Testis (tissue), 3 donors: Measurements from ENCODE around the gene COX15. TPM values are rescaled to one million over a fixed set of nuclear protein-coding genes. Genes with fewer than 3 reads are reported as not detected.
"Not testable (repeated sequence)": the region's sequence is repeated elsewhere in the genome, so short reads cannot be mapped to it uniquely, and the experiment has no call there.

Source experiments
- DNase-seq: peaks from one replicate; pipeline ENCODE4 v3.0.0-alpha.2; 2019
- H3K27ac ChIP-seq, 2 donors: fragments of 200-600 bp; sonication (generic); one replicate each; pipeline ENCODE4 v1.5.1; 2019
- H3K27me3 ChIP-seq: fragments of 200-600 bp; sonication (generic); one replicate; pipeline ENCODE4 v1.5.1; 2019
- H3K36me3 ChIP-seq: fragments of 200-600 bp; sonication (generic); one replicate; pipeline ENCODE4 v1.5.1; 2017; ENCODE audit warnings: low read depth; ENCODE audit errors: missing control alignments
- H3K4me1 ChIP-seq: fragments of 200-600 bp; sonication (generic); one replicate; pipeline ENCODE4 v1.5.1; 2019
- H3K4me3 ChIP-seq, 2 donors: fragments of 200-600 bp; sonication (generic); one replicate each; pipeline ENCODE4 v1.5.1; 2017 to 2019
- H3K9me3 ChIP-seq: fragments of 200-600 bp; sonication (generic); one replicate; pipeline ENCODE4 v1.5.1; 2017
- CTCF ChIP-seq, 3 experiments: fragments of 450-650 bp in 2 of 3; fragments of 200-600 bp in 1 of 3; sonication (generic) in 1 of 3; IDR thresholded peaks; one replicate each; pipeline ENCODE4 v1.5.1; 2016 to 2019; ENCODE audit warnings: antibody characterized with exemption in 3 of 3, mild to moderate bottlenecking in 2 of 3, moderate library complexity in 1 of 3
- POLR2A ChIP-seq: fragments of 450-650 bp; IDR thresholded peaks from one replicate; pipeline ENCODE4 v1.6.1; 2017; ENCODE audit warnings: antibody characterized with exemption, mild to moderate bottlenecking, moderate library complexity
- WGBS, 2 donors: methylation state at CpG; one replicate each; pipeline ENCODE4 v1.1.5; 2018; 5-methylcytosine and 5-hydroxymethylcytosine counted together
- intact Hi-C: fragments of 100-400 bp; cut with DNase I; formaldehyde crosslinking; loops from one replicate; pipeline ENCODE4 v1.15.1; 2023; ENCODE audit warnings: low total_unique reads
- polyA plus RNA-seq: library from polyadenylated mRNA; stranded (reverse); fragments of 350-450 nt; fragmentation: Illumina TruSeq; extraction: RNeasy Lipid Tissue Mini Kit (QIAGEN cat#74804); gene quantifications from one replicate; pipeline ENCODE4 v1.2.3, GENCODE V29; 2014; ENCODE audit warnings: low read depth, low replicate concordance; ENCODE audit not compliant: insufficient read depth
- total RNA-seq, 2 donors: library from RNA; depleted of rRNA; stranded (reverse); fragments of >200 nt; gene quantifications; one replicate each; pipeline ENCODE4 v1.2.3, GENCODE V29; 2016

The COX15 gene
- total and polyA plus RNA-seq, 3 donors from 2014 or later, result 30.0 to 47.4 (median 45.8) TPM

GRCh38 chr10:99742701-99743100, 10.8 kb upstream of the COX15 start:
- DNase-seq, result no peak
- Histone ChIP-seq H3K9me3 (no peaks in the 10 kb centered on the region), H3K27me3 (no peaks in the 10 kb centered on the region), H3K36me3 (no peaks in the 10 kb centered on the region), H3K27ac (no peak overlapping the region), H3K4me3 (no peak overlapping the region), H3K4me1 (no peaks in the 10 kb centered on the region)
- 91 to 93% methylated on average over 2 of the region's 2 CpGs for WGBS, 2 donors
- intact Hi-C loops, result no loop called here
- TF ChIP-seq CTCF (IDR thresholded peaks at IDR 0.05) (no peak), POLR2A (no peak)

- H3K36me3 ChIP-seq, result no peaks in the 10 kb centered on the region
- intact Hi-C loops, result no loop called here
Observed at GRCh38 chr10:99742254-99742653, 10.3 kb upstream of the COX15 start.

GRCh38 chr10:99740933-99741559, 9.1 kb upstream of the COX15 start:
- Histone ChIP-seq H3K27ac (no peak overlapping the region), H3K36me3 (no peaks in the 10 kb centered on the region), H3K4me3 (no peak overlapping the region), H3K27me3 (no peaks in the 10 kb centered on the region), H3K4me1 (no peaks in the 10 kb centered on the region), H3K9me3 (no peaks in the 10 kb centered on the region)
- intact Hi-C loops, result no loop called here
- TF ChIP-seq POLR2A (no peak), CTCF (IDR thresholded peaks at IDR 0.05) (no peak)
- 93 to 94% methylated on average over 3 of the region's 3 CpGs for WGBS, 2 donors
- no peak for DNase-seq

More at GRCh38 chr10:99742254-99742653, 10.3 kb upstream of the COX15 start:
- Histone ChIP-seq H3K27me3 (no peaks in the 10 kb centered on the region), H3K9me3 (no peaks in the 10 kb centered on the region), H3K4me3 (no peak overlapping the region), H3K27ac (no peak overlapping the region), H3K4me1 (no peaks in the 10 kb centered on the region)
- TF ChIP-seq POLR2A, result no peak
- no peak for DNase-seq

GRCh38 chr10:99740260-99740659, 8.3 kb upstream of the COX15 start:
- no peaks in the 10 kb centered on the region for H3K4me1 ChIP-seq
- H3K27me3 ChIP-seq, result no peaks in the 10 kb centered on the region
- DNase-seq, result no peak
- no peak overlapping the region for H3K27ac ChIP-seq
- WGBS, 2 donors, result 90 to 95% methylated on average over 2 of the region's 2 CpGs
- H3K4me3 ChIP-seq, result no peak overlapping the region
- no peak for TF ChIP-seq CTCF (IDR thresholded peaks at IDR 0.05)
- no peak for TF ChIP-seq POLR2A
- no peaks in the 10 kb centered on the region for H3K9me3 ChIP-seq
- no peaks in the 10 kb centered on the region for H3K36me3 ChIP-seq
- intact Hi-C loops, result no loop called here

- H3K27ac ChIP-seq, H3K9me3 ChIP-seq, H3K4me3 ChIP-seq, H3K27me3 ChIP-seq, H3K36me3 ChIP-seq, intact Hi-C loops, DNase-seq: not testable (repeated sequence)
- H3K4me1 ChIP-seq, result peaks cover 11% of the 10 kb centered on the region
- WGBS, 2 donors, result 63 to 69% methylated on average over 10 of the region's 10 CpGs
Observed at GRCh38 chr10:99734111-99734510, 2.2 kb upstream of the COX15 start.

- H3K27ac ChIP-seq, result no peak overlapping the region
- peaks cover 11% of the 10 kb centered on the region for H3K4me1 ChIP-seq
- H3K36me3 ChIP-seq, result no peaks in the 10 kb centered on the region
- intact Hi-C loops, result no loop called here
- H3K4me3 ChIP-seq, result peak overlapping the region in 1 of 2 donors; percentile 98
- no peak for DNase-seq
- no peaks in the 10 kb centered on the region for H3K27me3 ChIP-seq
- TF ChIP-seq POLR2A, result no peak
- TF ChIP-seq CTCF (IDR thresholded peaks at IDR 0.05), result no peak
- 56 to 63% methylated on average over 8 of the region's 8 CpGs for WGBS, 2 donors
- no peaks in the 10 kb centered on the region for H3K9me3 ChIP-seq
Observed at GRCh38 chr10:99733366-99733765, 1.4 kb upstream of the COX15 start.
